MM.1S (cell line): ENCODE results near the gene PPIF.

Experiments used
- DNase-seq: peaks from one replicate; pipeline ENCODE4 v3.0.0-alpha.2; 2015
- H2AFZ ChIP-seq: fragments of 300-600 bp; sonication (generic); 2 replicates; pipeline ENCODE4 v1.6.0; 2016; ENCODE audit warnings: antibody characterized with exemption, low read length
- H3F3A ChIP-seq: fragments of 300-600 bp; sonication (generic); 2 replicates; pipeline ENCODE4 v1.6.1; 2016; ENCODE audit warnings: mild to moderate bottlenecking, antibody characterized with exemption, low read length, moderate library complexity, mixed read lengths; ENCODE audit not compliant: insufficient read depth
- H3K27ac ChIP-seq: fragments of 300-600 bp; sonication (generic); 2 replicates; pipeline ENCODE4 v1.5.1; 2016; ENCODE audit warnings: mild to moderate bottlenecking, low read length
- H3K27me3 ChIP-seq: fragments of 300-600 bp; sonication (generic); replicated peaks from 2 replicates; pipeline ENCODE4 v1.6.0; 2016; ENCODE audit warnings: low read length; ENCODE audit not compliant: insufficient read depth
- H3K36me3 ChIP-seq: fragments of 300-600 bp; sonication (generic); replicated peaks from 2 replicates; pipeline ENCODE4 v1.6.1; 2016; ENCODE audit warnings: mild to moderate bottlenecking, low read length, mixed read lengths; ENCODE audit not compliant: insufficient read depth
- H3K4me1 ChIP-seq: fragments of 300-600 bp; sonication (generic); 2 replicates; pipeline ENCODE4 v1.6.1; 2016; ENCODE audit warnings: low read length, mixed read lengths
- H3K4me2 ChIP-seq: fragments of 300-600 bp; sonication (generic); 2 replicates; pipeline ENCODE4 v1.6.0; 2016; ENCODE audit warnings: low read depth, low read length
- H3K4me3 ChIP-seq: fragments of 300-600 bp; sonication (generic); 2 replicates; pipeline ENCODE4 v1.5.1; 2016; ENCODE audit warnings: low read length, mixed read lengths
- H3K79me2 ChIP-seq: fragments of 300-600 bp; sonication (generic); 2 replicates; pipeline ENCODE4 v1.6.1; 2016; ENCODE audit warnings: mixed run types, low read length, mixed read lengths
- H3K9ac ChIP-seq: fragments of 300-600 bp; sonication (generic); 2 replicates; pipeline ENCODE4 v1.6.1; 2016; ENCODE audit warnings: low read length, mixed read lengths
- H3K9me2 ChIP-seq: fragments of 300-600 bp; sonication (generic); replicated peaks from 2 replicates; pipeline ENCODE4 v1.6.1; 2016; ENCODE audit warnings: mild to moderate bottlenecking, low read length, mixed read lengths; ENCODE audit not compliant: insufficient read depth
- H3K9me3 ChIP-seq: fragments of 300-600 bp; sonication (generic); replicated peaks from 2 replicates; pipeline ENCODE4 v1.6.1; 2016; ENCODE audit warnings: mild to moderate bottlenecking, low read length, mixed read lengths; ENCODE audit not compliant: insufficient read depth
- H4K20me1 ChIP-seq: fragments of 300-600 bp; sonication (generic); 2 replicates; pipeline ENCODE4 v1.6.1; 2016; ENCODE audit warnings: mild to moderate bottlenecking, low read length, moderate library complexity, mixed read lengths; ENCODE audit not compliant: insufficient read depth
- CTCF ChIP-seq: fragments of 300-600 bp; sonication (generic); IDR thresholded peaks from 2 replicates; pipeline ENCODE4 v1.5.1; 2016; ENCODE audit warnings: antibody characterized with exemption, low read length, mixed read lengths
- EZH2 ChIP-seq: fragments of 300-600 bp; sonication (generic); optimal IDR thresholded peaks from 2 replicates; pipeline ENCODE3; 2017; ENCODE audit warnings: low read depth, mild to moderate bottlenecking, antibody characterized with exemption, low read length, mixed read lengths
- EZH2phosphoT487 ChIP-seq: fragments of 300-600 bp; sonication (generic); IDR thresholded peaks from 2 replicates; pipeline ENCODE4 v1.6.1; 2018; ENCODE audit warnings: antibody characterized with exemption, low read length

PPIF gene

DNA sequence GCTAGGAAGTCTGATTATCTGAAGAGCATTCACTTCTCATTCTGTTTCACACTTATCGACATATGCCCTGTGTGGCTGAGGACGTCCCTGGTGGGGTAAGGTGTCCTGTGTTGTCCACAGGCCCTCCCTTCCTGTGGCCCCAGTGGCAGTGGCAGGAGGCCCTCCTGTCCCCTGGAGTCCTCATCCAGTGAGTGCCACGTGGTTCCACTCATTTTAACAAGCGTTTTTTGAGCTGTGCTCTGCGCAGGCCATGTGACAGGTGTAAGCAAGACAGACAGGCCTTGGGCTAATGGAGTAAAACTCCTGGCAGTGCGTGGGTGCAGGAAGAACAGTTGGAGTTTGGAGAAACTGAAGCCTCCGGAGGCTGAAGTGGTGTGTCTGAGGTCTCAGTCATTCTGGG is 39.3 kb upstream of the PPIF start:
- no peaks in the 10 kb centered on the region for H3K79me2 ChIP-seq
- H3K9me3 ChIP-seq = no peaks in the 10 kb centered on the region
- no peak overlapping the region for H3K9ac ChIP-seq
- H3K4me2 ChIP-seq = no peak overlapping the region
- H3K27ac ChIP-seq = no peak overlapping the region
- H3K4me1 ChIP-seq = no peaks in the 10 kb centered on the region
- no peaks in the 10 kb centered on the region for H3K9me2 ChIP-seq
- H4K20me1 ChIP-seq = no peaks in the 10 kb centered on the region
- no peak overlapping the region for H2AFZ ChIP-seq
- no peaks in the 10 kb centered on the region for H3K27me3 ChIP-seq
- no peaks in the 10 kb centered on the region for H3F3A ChIP-seq
- no peak overlapping the region for H3K4me3 ChIP-seq
- no peak for TF ChIP-seq CTCF
- no peak for TF ChIP-seq EZH2phosphoT487
- TF ChIP-seq EZH2 = no peak
- H3K36me3 ChIP-seq = no peaks in the 10 kb centered on the region
- DNase-seq = no peak

DNA sequence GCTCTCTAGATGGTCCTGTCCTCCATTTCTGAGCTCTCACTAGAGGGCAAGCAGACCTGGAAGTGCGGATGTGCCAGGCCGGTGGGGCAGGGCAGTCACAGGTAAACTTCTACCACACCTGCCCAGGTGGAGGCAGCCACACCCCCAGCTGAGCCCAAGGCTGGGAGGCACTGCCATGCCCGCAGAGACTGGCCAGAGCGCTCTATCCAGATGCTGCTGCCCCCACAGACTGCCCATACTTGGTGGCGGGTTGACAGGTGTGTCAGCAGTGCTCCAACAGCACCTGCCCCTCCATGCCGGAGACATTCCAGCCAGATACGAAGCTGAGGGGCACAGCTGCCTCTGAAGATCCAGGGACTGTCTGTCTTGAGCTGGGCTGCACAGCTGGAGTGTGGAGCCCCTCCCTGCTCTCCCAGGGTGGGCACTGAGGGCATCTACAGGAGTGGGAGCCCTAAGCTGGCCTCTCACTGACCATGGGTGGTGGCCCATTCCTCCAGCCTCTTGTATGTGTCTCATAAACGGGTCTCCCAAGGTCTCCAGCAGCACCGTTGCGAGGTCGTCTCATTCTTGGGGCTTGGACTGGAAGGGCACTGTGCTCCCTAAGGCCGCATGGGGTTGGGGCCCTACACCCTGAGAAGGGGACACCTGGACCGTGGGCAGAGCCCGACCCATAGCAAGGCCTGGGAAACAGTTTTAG is 38.2 kb upstream of the PPIF start:
- Histone ChIP-seq H4K20me1 (no peaks in the 10 kb centered on the region), H3K4me1 (no peaks in the 10 kb centered on the region), H3K9ac (no peak overlapping the region), H3K4me2 (no peak overlapping the region), H3K4me3 (no peak overlapping the region), H3K27me3 (no peaks in the 10 kb centered on the region), H3K27ac (no peak overlapping the region), H3K9me3 (no peaks in the 10 kb centered on the region), H2AFZ (no peak overlapping the region), H3K9me2 (no peaks in the 10 kb centered on the region), H3K79me2 (no peaks in the 10 kb centered on the region), H3K36me3 (no peaks in the 10 kb centered on the region), H3F3A (no peaks in the 10 kb centered on the region)
- no peak for DNase-seq
- TF ChIP-seq EZH2phosphoT487 = no peak
- TF ChIP-seq EZH2 = no peak

GRCh38 chr10:79310200-79310865 is 36.9 kb upstream of the PPIF start:
- no peak overlapping the region for H2AFZ ChIP-seq
- H4K20me1 ChIP-seq = no peaks in the 10 kb centered on the region
- no peaks in the 10 kb centered on the region for H3K79me2 ChIP-seq
- no peaks in the 10 kb centered on the region for H3F3A ChIP-seq
- no peaks in the 10 kb centered on the region for H3K9me2 ChIP-seq
- peaks cover 1% of the 10 kb centered on the region; the same call in 1 of the 2 replicates for H3K4me1 ChIP-seq
- DNase-seq = no peak
- H3K4me3 ChIP-seq = no peak overlapping the region
- H3K9ac ChIP-seq = no peak overlapping the region
- no peaks in the 10 kb centered on the region for H3K27me3 ChIP-seq
- no peak overlapping the region for H3K4me2 ChIP-seq
- H3K36me3 ChIP-seq = no peaks in the 10 kb centered on the region
- no peaks in the 10 kb centered on the region for H3K9me3 ChIP-seq
- no peak overlapping the region for H3K27ac ChIP-seq
- no peak for TF ChIP-seq CTCF
- no peak for TF ChIP-seq EZH2
- no peak for TF ChIP-seq EZH2phosphoT487
